GM19397 (cell line): ENCODE measurements around the gene MAB21L2.

Experiments
- ATAC-seq: cut with Tn5 transposase; IDR thresholded peaks from one replicate; pipeline ENCODE4 v1.9.1; 2021; ENCODE audit warnings: mild to moderate bottlenecking, moderate library complexity; ENCODE audit not compliant: unreplicated experiment

The MAB21L2 gene

GRCh38 chr4:150600812-150601445 lies 19.0 kb downstream of the MAB21L2 start:
- no peak for ATAC-seq

- no peak for ATAC-seq
Observed at GRCh38 chr4:150609131-150609530, 27.2 kb downstream of the MAB21L2 start.

GRCh38 chr4:150619042-150619441 lies 37.1 kb downstream of the MAB21L2 start:
- ATAC-seq = no peak

GRCh38 chr4:150624055-150624454 lies 42.1 kb downstream of the MAB21L2 start:
- ATAC-seq = no peak

GRCh38 chr4:150625033-150625432 lies 43.1 kb downstream of the MAB21L2 start:
- ATAC-seq = no peak

GRCh38 chr4:150628073-150628472 lies 46.1 kb downstream of the MAB21L2 start:
- no peak for ATAC-seq

- ATAC-seq = no peak
Observed at GRCh38 chr4:150632639-150633038, 50.7 kb downstream of the MAB21L2 start.
